Uterus (tissue), 4 donors: ENCODE results near the gene LMAN1L. TPM values are rescaled to one million over a fixed set of nuclear protein-coding genes. Genes with fewer than 3 reads are reported as not detected.
A peak's percentile ranks its signal among the peaks of the same experiment; 100 is the strongest.

ENCODE experiments used
- DNase-seq, 2 donors: peaks; one replicate each; pipeline ENCODE4 v3.0.0-alpha.2; 2019 to 2020
- H3K27ac ChIP-seq, 2 donors: fragments of 200-600 bp; sonication (generic); 1 replicate in 1 of 2; 2 replicates in 1 of 2; pipeline ENCODE4 v1.5.1; 2016 to 2018
- H3K27me3 ChIP-seq, 2 donors: fragments of 200-600 bp; sonication (generic); one replicate each; pipeline ENCODE4 v1.5.1; 2018 to 2019; ENCODE audit warnings: control low read depth in 1 of 2
- H3K36me3 ChIP-seq, 2 donors: fragments of 200-600 bp; sonication (generic); one replicate each; pipeline ENCODE4 v1.5.1; 2019; ENCODE audit warnings: control low read depth in 1 of 2
- H3K4me1 ChIP-seq, 2 donors: fragments of 200-600 bp; sonication (generic); one replicate each; pipeline ENCODE4 v1.5.1; 2018 to 2019; ENCODE audit warnings: control low read depth in 1 of 2
- H3K4me3 ChIP-seq, 2 donors: fragments of 200-600 bp; sonication (generic); 1 replicate in 1 of 2; 2 replicates in 1 of 2; pipeline ENCODE4 v1.5.1; 2018 to 2019; ENCODE audit warnings: mild to moderate bottlenecking in 1 of 2
- H3K9me3 ChIP-seq, 2 donors: fragments of 200-600 bp; sonication (generic); one replicate each; pipeline ENCODE4 v1.5.1; 2019; ENCODE audit warnings: control low read depth in 1 of 2
- CTCF ChIP-seq, 4 experiments: fragments of 200-600 bp in 2 of 4; fragments of 450-650 bp in 2 of 4; sonication (generic) in 2 of 4; IDR thresholded peaks; one replicate each; pipeline ENCODE4 v1.5.1; 2016 to 2019; ENCODE audit warnings: antibody characterized with exemption in 4 of 4, mild to moderate bottlenecking in 2 of 4, moderate library complexity in 1 of 4
- POLR2A ChIP-seq, 2 donors: fragments of 450-650 bp; IDR thresholded peaks; one replicate each; pipeline ENCODE4 v1.6.1; 2016; ENCODE audit warnings: antibody characterized with exemption in 2 of 2, mild to moderate bottlenecking in 1 of 2, moderate library complexity in 1 of 2
- intact Hi-C: fragments of 100-400 bp; cut with DNase I; formaldehyde crosslinking; loops from one replicate; pipeline ENCODE4 v1.15.1; 2023; ENCODE audit warnings: low total_unique reads
- total RNA-seq, 4 donors: library from RNA; depleted of rRNA in 3 of 4; stranded (reverse); fragments of >200 nt in 3 of 4; gene quantifications; one replicate each; pipeline versions ENCODE4 v1.1.0 to v1.2.4, GENCODE V29; 2014 to 2023
- donor health status: DM: yes; HTN: yes; CAD: no.

LMAN1L gene
- total RNA-seq, 4 donors from 2014 or later, result 1.5 TPM; not detected in 3

DNA sequence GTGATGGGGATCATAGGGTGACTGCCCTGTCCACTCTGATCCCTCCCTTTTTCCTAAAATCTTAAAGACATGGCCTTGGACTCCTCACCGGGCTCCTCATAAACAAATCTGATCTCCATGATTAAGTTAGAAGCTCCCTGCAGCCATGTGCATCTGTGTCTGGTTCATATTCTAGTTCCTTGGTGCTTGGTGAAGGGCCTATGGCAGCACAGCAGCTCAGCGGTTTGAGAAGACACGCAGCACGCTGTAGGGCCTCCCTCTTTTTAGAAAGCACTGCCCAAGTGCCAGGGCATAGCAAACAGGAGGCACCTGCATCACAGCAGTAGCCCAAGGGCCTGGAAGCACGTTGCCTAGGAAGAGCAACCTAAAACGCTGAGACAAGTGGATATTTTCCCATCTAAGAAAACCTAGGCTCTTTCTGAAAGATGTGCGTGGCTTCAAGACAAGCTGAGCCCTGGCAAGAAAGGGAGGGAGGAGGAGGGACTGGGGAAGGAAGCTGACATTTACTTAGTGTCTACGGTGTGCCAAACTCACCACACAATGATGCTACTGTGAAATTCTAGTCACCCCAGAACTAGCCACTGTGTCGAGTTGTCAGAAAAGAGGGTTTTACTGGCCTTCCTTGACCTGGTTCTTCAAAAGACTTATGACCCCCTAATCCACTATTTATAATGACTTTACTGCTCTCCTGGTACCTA lies 45.2 kb downstream of the LMAN1L start:
- no peaks in the 10 kb centered on the region for H3K4me1 ChIP-seq
- no peaks in the 10 kb centered on the region for H3K9me3 ChIP-seq
- H3K4me3 ChIP-seq, result no peak overlapping the region
- intact Hi-C loops, result no loop called here
- no peaks in the 10 kb centered on the region for H3K27me3 ChIP-seq
- no peak overlapping the region for H3K27ac ChIP-seq
- TF ChIP-seq POLR2A (IDR thresholded peaks at IDR 0.05) (no peak), CTCF (IDR thresholded peaks at IDR 0.05) (no peak)
- DNase-seq, result no peak
- no peaks in the 10 kb centered on the region for H3K36me3 ChIP-seq

GRCh38 chr15:74858369-74858740 lies 45.7 kb downstream of the LMAN1L start:
- Histone ChIP-seq H3K36me3 (no peaks in the 10 kb centered on the region), H3K4me1 (no peaks in the 10 kb centered on the region), H3K9me3 (no peaks in the 10 kb centered on the region), H3K27me3 (no peaks in the 10 kb centered on the region), H3K27ac (no peak overlapping the region), H3K4me3 (no peak overlapping the region)
- no peak for DNase-seq
- intact Hi-C loops, result no loop called here
- TF ChIP-seq POLR2A (IDR thresholded peaks at IDR 0.05), result no peak
- no peak for TF ChIP-seq CTCF (IDR thresholded peaks at IDR 0.05)

GRCh38 chr15:74863239-74864056 lies 50.8 kb downstream of the LMAN1L start:
- no peak for DNase-seq
- TF ChIP-seq CTCF (IDR thresholded peaks at IDR 0.05) (no peak), POLR2A (IDR thresholded peaks at IDR 0.05) (no peak)
- H3K9me3 ChIP-seq, result no peaks in the 10 kb centered on the region
- H3K4me1 ChIP-seq, result no peaks in the 10 kb centered on the region
- no peak overlapping the region for H3K4me3 ChIP-seq
- H3K36me3 ChIP-seq, result no peaks in the 10 kb centered on the region
- H3K27ac ChIP-seq, result no peak overlapping the region
- intact Hi-C loops, result no loop called here
- no peaks in the 10 kb centered on the region for H3K27me3 ChIP-seq

GRCh38 chr15:74864296-74864695 lies 51.7 kb downstream of the LMAN1L start:
- Histone ChIP-seq H3K27ac (no peak overlapping the region), H3K4me1 (peaks cover 1 to 2% of the 10 kb centered on the region in 2 donors), H3K9me3 (no peaks in the 10 kb centered on the region), H3K4me3 (no peak overlapping the region), H3K36me3 (no peaks in the 10 kb centered on the region), H3K27me3 (no peaks in the 10 kb centered on the region)
- intact Hi-C loops, result no loop called here
- no peak for DNase-seq
- no peak for TF ChIP-seq POLR2A (IDR thresholded peaks at IDR 0.05)
- no peak for TF ChIP-seq CTCF (IDR thresholded peaks at IDR 0.05)

GRCh38 chr15:74865316-74865715 lies 52.7 kb downstream of the LMAN1L start:
- Histone ChIP-seq H3K27ac (peak overlapping the region in 1 of 2 donors; percentile 31), H3K27me3 (no peaks in the 10 kb centered on the region), H3K36me3 (no peaks in the 10 kb centered on the region), H3K4me3 (no peak overlapping the region), H3K4me1 (peaks cover 6 to 11% of the 10 kb centered on the region in 2 donors), H3K9me3 (no peaks in the 10 kb centered on the region)
- TF ChIP-seq CTCF (IDR thresholded peaks at IDR 0.05), result no peak
- TF ChIP-seq POLR2A (IDR thresholded peaks at IDR 0.05), result no peak
- DNase-seq, result no peak
- intact Hi-C loops, result no loop called here
